HEK293 (cell line): ENCODE measurements around the gene FA2H.
"Not testable (repeated sequence)": the region's sequence is repeated elsewhere in the genome, so short reads cannot be mapped to it uniquely, and the experiment has no call there.

Experiments
- CTCF ChIA-PET: fragments of 350-600 bp; formaldehyde crosslinking; extraction: SDS; loops from one replicate; lab custom pipeline; 2021; ENCODE audit warnings: antibody characterized with exemption; lab: Yijun Ruan, JAX
- POLR2A ChIA-PET: fragments of 300-600 bp; formaldehyde crosslinking; extraction: SDS; loops from one replicate; lab custom pipeline; 2020; ENCODE audit warnings: antibody characterized with exemption, inconsistent platforms; lab: Yijun Ruan, JAX
- H3K27ac ChIP-seq: fragments of 200-500 bp; sonication (Bioruptor generic); 2 replicates; pipeline ENCODE4 v1.5.1; 2014; ENCODE audit warnings: low read depth, low read length, control low read depth, inconsistent platforms; ENCODE audit errors: extremely low read depth
- H3K36me3 ChIP-seq, 2 experiments: fragments of 200-500 bp in 1 of 2; sonication (Bioruptor generic) in 1 of 2; 1 replicate in 1 of 2; 2 replicates in 1 of 2; pipeline ENCODE4 v1.5.1; 2014 to 2017; ENCODE audit warnings: inconsistent platforms in 2 of 2, low read length in 2 of 2; ENCODE audit not compliant: control insufficient read depth in 2 of 2, insufficient read depth in 1 of 2
- H3K4me1 ChIP-seq: fragments of 200-500 bp; sonication (Bioruptor generic); 2 replicates; pipeline ENCODE4 v1.5.1; 2014; ENCODE audit warnings: mild to moderate bottlenecking, low read length, inconsistent platforms; ENCODE audit not compliant: control insufficient read depth, insufficient read depth
- H3K4me3 ChIP-seq: 2 replicates; pipeline ENCODE4 v1.5.1; 2011; ENCODE audit warnings: low read depth, mild to moderate bottlenecking, control low read depth, low read length, moderate library complexity
- H3K9me3 ChIP-seq: fragments of 200-500 bp; sonication (Bioruptor generic); 2 replicates; pipeline ENCODE4 v1.5.1; 2014; ENCODE audit warnings: low read depth, low read length, inconsistent platforms; ENCODE audit not compliant: control insufficient read depth, insufficient read depth
- HIC1 ChIP-seq: fragments of 450-650 bp; formaldehyde crosslinking; IDR thresholded peaks from 2 replicates; pipeline ENCODE4 v1.5.1; 2016; ENCODE audit warnings: missing biosample characterization, missing genetic modification characterization
- ZEB2 ChIP-seq: fragments of 450-650 bp; formaldehyde crosslinking; IDR thresholded peaks from 2 replicates; pipeline ENCODE4 v1.5.1; 2016; ENCODE audit warnings: missing biosample characterization, missing genetic modification characterization
- ZNF140 ChIP-seq: fragments of 450-650 bp; formaldehyde crosslinking; IDR thresholded peaks from 2 replicates; pipeline ENCODE4 v1.5.1; 2016; ENCODE audit warnings: missing biosample characterization, missing genetic modification characterization
- ZNF157 ChIP-seq: fragments of 450-650 bp; formaldehyde crosslinking; IDR thresholded peaks from 2 replicates; pipeline ENCODE4 v1.5.1; 2016; ENCODE audit warnings: missing biosample characterization, missing genetic modification characterization
- ZNF623 ChIP-seq: fragments of 450-650 bp; formaldehyde crosslinking; IDR thresholded peaks from 2 replicates; pipeline ENCODE4 v1.5.1; 2016; ENCODE audit warnings: missing biosample characterization, missing genetic modification characterization
- ZNF660 ChIP-seq: fragments of 450-650 bp; IDR thresholded peaks from 2 replicates; pipeline ENCODE4 v1.5.1; 2018; ENCODE audit warnings: missing biosample characterization, mild to moderate bottlenecking, missing genetic modification characterization
- TF ChIP-seq, protein P1 (sequence below): fragments of 450-650 bp; formaldehyde crosslinking; IDR thresholded peaks from 2 replicates; pipeline ENCODE4 v1.5.1; 2016; ENCODE audit warnings: missing biosample characterization, missing genetic modification characterization
- TF ChIP-seq, protein P2 (sequence below): fragments of 450-650 bp; formaldehyde crosslinking; IDR thresholded peaks from 2 replicates; pipeline ENCODE4 v1.5.1; 2016; ENCODE audit warnings: missing biosample characterization, missing genetic modification characterization
- TF ChIP-seq, protein P3 (sequence below): fragments of 450-650 bp; formaldehyde crosslinking; IDR thresholded peaks from 2 replicates; pipeline ENCODE4 v1.5.1; 2016; ENCODE audit warnings: missing biosample characterization, missing genetic modification characterization, borderline replicate concordance

Gene FA2H

GRCh38 chr16:74723256-74723655 lies 51.4 kb downstream of the FA2H start:
- Histone ChIP-seq H3K4me1 (no peaks in the 10 kb centered on the region), H3K27ac (no peak overlapping the region), H3K36me3 (no peaks in the 10 kb centered on the region), H3K4me3 (no peak overlapping the region), H3K9me3 (no peaks in the 10 kb centered on the region; the same call in 1 of the 2 replicates)
- ChIA-PET POLR2A (interaction anchor here (1.2 kb wide), 1 partner anchor 9 kb away, joined by 3 read pairs; no protein-coding TSS in a partner anchor), CTCF (interaction anchor here (0.6 to 1.9 kb wide), 3 partner anchors 13 to 142 kb away, joined by 3 to 7 read pairs (median 3); no protein-coding TSS in a partner anchor)
- no peak for TF ChIP-seq ZNF623 (tag by site-specific recombination)
- TF ChIP-seq, protein P1, sequence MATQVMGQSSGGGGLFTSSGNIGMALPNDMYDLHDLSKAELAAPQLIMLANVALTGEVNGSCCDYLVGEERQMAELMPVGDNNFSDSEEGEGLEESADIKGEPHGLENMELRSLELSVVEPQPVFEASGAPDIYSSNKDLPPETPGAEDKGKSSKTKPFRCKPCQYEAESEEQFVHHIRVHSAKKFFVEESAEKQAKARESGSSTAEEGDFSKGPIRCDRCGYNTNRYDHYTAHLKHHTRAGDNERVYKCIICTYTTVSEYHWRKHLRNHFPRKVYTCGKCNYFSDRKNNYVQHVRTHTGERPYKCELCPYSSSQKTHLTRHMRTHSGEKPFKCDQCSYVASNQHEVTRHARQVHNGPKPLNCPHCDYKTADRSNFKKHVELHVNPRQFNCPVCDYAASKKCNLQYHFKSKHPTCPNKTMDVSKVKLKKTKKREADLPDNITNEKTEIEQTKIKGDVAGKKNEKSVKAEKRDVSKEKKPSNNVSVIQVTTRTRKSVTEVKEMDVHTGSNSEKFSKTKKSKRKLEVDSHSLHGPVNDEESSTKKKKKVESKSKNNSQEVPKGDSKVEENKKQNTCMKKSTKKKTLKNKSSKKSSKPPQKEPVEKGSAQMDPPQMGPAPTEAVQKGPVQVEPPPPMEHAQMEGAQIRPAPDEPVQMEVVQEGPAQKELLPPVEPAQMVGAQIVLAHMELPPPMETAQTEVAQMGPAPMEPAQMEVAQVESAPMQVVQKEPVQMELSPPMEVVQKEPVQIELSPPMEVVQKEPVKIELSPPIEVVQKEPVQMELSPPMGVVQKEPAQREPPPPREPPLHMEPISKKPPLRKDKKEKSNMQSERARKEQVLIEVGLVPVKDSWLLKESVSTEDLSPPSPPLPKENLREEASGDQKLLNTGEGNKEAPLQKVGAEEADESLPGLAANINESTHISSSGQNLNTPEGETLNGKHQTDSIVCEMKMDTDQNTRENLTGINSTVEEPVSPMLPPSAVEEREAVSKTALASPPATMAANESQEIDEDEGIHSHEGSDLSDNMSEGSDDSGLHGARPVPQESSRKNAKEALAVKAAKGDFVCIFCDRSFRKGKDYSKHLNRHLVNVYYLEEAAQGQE = peak; percentile 16; the same call in 1 of the 2 replicates

DNA sequence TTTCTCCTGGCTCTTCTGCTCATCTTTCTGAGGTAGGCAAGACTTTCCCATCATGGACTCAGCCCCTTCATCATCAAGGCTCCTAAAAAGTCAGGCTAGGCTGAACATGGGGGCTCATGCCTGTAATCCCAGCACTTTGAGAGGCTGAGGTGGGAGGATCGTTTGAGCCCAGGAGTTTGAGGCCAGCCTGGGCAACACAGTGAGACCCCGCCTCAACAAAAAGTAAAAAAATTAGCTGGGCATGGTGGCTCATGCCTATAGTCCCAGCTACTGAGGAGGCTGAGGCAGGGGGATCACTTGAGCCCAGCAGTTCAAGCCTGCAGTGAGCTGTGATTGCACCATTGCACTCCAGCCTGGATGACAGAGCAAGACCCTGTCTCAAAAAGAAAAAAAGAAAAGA lies 52.5 kb downstream of the FA2H start:
- H3K9me3 ChIP-seq, H3K4me1 ChIP-seq, H3K4me3 ChIP-seq, H3K36me3 ChIP-seq, H3K27ac ChIP-seq: not testable (repeated sequence)
- ChIA-PET CTCF (interaction anchor here (1.9 kb wide), 1 partner anchor 141 kb away, joined by 7 read pairs; no protein-coding TSS in a partner anchor), POLR2A (interaction anchor here (1.2 kb wide), 1 partner anchor 8 kb away, joined by 3 read pairs; no protein-coding TSS in a partner anchor)

DNA sequence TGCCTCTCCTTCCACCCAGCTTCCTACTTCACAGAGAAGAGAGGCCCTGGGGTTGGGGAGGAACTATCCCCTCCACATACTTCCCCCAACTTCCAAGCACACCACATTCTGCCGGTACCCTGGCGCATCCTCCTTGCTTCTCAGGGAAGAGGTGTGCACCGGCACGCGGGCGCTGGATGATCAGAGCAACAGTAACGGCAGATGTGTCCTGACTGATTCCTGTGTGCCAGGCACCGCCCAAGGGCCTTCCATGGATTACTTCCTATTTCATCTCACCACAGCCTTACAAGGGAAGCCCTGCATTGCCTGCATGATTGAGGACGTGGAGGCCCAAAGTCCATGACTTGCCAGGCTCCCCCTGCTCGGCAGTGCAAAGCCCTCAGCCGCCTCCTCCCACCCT lies 52.9 kb downstream of the FA2H start:
- Histone ChIP-seq H3K27ac (no peak overlapping the region), H3K4me3 (no peak overlapping the region), H3K9me3 (no peaks in the 10 kb centered on the region), H3K36me3 (no peaks in the 10 kb centered on the region), H3K4me1 (no peaks in the 10 kb centered on the region)
- TF ChIP-seq, protein P2, sequence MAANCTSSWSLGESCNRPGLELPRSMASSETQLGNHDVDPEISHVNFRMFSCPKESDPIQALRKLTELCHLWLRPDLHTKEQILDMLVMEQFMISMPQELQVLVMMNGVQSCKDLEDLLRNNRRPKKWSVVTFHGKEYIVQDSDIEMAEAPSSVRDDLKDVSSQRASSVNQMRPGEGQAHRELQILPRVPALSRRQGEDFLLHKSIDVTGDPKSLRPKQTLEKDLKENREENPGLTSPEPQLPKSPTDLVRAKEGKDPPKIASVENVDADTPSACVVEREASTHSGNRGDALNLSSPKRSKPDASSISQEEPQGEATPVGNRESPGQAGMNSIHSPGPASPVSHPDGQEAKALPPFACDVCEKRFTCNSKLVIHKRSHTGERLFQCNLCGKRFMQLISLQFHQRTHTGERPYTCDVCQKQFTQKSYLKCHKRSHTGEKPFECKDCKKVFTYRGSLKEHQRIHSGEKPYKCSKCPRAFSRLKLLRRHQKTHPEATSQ (tag by site-specific recombination) = no peak
- no peak for TF ChIP-seq ZEB2
- TF ChIP-seq, protein P3, sequence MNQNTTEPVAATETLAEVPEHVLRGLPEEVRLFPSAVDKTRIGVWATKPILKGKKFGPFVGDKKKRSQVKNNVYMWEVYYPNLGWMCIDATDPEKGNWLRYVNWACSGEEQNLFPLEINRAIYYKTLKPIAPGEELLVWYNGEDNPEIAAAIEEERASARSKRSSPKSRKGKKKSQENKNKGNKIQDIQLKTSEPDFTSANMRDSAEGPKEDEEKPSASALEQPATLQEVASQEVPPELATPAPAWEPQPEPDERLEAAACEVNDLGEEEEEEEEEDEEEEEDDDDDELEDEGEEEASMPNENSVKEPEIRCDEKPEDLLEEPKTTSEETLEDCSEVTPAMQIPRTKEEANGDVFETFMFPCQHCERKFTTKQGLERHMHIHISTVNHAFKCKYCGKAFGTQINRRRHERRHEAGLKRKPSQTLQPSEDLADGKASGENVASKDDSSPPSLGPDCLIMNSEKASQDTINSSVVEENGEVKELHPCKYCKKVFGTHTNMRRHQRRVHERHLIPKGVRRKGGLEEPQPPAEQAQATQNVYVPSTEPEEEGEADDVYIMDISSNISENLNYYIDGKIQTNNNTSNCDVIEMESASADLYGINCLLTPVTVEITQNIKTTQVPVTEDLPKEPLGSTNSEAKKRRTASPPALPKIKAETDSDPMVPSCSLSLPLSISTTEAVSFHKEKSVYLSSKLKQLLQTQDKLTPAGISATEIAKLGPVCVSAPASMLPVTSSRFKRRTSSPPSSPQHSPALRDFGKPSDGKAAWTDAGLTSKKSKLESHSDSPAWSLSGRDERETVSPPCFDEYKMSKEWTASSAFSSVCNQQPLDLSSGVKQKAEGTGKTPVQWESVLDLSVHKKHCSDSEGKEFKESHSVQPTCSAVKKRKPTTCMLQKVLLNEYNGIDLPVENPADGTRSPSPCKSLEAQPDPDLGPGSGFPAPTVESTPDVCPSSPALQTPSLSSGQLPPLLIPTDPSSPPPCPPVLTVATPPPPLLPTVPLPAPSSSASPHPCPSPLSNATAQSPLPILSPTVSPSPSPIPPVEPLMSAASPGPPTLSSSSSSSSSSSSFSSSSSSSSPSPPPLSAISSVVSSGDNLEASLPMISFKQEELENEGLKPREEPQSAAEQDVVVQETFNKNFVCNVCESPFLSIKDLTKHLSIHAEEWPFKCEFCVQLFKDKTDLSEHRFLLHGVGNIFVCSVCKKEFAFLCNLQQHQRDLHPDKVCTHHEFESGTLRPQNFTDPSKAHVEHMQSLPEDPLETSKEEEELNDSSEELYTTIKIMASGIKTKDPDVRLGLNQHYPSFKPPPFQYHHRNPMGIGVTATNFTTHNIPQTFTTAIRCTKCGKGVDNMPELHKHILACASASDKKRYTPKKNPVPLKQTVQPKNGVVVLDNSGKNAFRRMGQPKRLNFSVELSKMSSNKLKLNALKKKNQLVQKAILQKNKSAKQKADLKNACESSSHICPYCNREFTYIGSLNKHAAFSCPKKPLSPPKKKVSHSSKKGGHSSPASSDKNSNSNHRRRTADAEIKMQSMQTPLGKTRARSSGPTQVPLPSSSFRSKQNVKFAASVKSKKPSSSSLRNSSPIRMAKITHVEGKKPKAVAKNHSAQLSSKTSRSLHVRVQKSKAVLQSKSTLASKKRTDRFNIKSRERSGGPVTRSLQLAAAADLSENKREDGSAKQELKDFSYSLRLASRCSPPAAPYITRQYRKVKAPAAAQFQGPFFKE (tag by site-specific recombination) = no peak
- no peak for TF ChIP-seq ZNF660 (tag by site-specific recombination)
- no peak for TF ChIP-seq ZNF140
- no peak for TF ChIP-seq HIC1 (tag by site-specific recombination)
- TF ChIP-seq ZNF157 (tag by site-specific recombination) = no peak
- POLR2A ChIA-PET = no interaction called here
- CTCF ChIA-PET = no interaction called here
